Liver (tissue), 9 donors: Measurements from ENCODE around the gene ZFAND2B. TPM values are rescaled to one million over a fixed set of nuclear protein-coding genes. Genes with fewer than 3 reads are reported as not detected.

Source experiments
- DNase-seq: peaks from one replicate; pipeline ENCODE4 v3.0.0-alpha.2; 2017; ENCODE audit warnings: low spot score
- H3K27ac ChIP-seq, 2 donors: one replicate each; pipeline ENCODE4 v1.7.0; 2013; ENCODE audit warnings: inconsistent platforms in 2 of 2, low read length in 2 of 2, control low read depth in 1 of 2, low read depth in 1 of 2, mild to moderate bottlenecking in 1 of 2
- H3K27me3 ChIP-seq, 4 donors: one replicate each; pipeline versions ENCODE4 v1.6.1 to v1.7.0; 2013; ENCODE audit warnings: low read length in 3 of 4, inconsistent platforms in 1 of 4, mild to moderate bottlenecking in 1 of 4, moderate library complexity in 1 of 4; ENCODE audit not compliant: control insufficient read depth in 4 of 4, insufficient read depth in 4 of 4
- H3K36me3 ChIP-seq, 4 donors: one replicate each; pipeline versions ENCODE4 v1.6.1 to v1.7.0; 2013; ENCODE audit warnings: low read length in 3 of 4, mild to moderate bottlenecking in 3 of 4, low read depth in 1 of 4, moderate library complexity in 1 of 4; ENCODE audit not compliant: control insufficient read depth in 4 of 4, insufficient read depth in 3 of 4
- H3K4me1 ChIP-seq, 4 donors: one replicate each; pipeline versions ENCODE4 v1.6.1 to v1.7.0; 2013; ENCODE audit warnings: low read length in 3 of 4, mild to moderate bottlenecking in 3 of 4, moderate library complexity in 1 of 4; ENCODE audit not compliant: control insufficient read depth in 4 of 4, insufficient read depth in 4 of 4
- H3K4me3 ChIP-seq, 3 donors: one replicate each; pipeline versions ENCODE4 v1.6.1 to v1.7.0; 2013; ENCODE audit warnings: low read length in 3 of 3, control low read depth in 1 of 3, low read depth in 1 of 3, mild to moderate bottlenecking in 1 of 3
- H3K9ac ChIP-seq, 2 donors: one replicate each; pipeline ENCODE4 v1.7.0; 2013; ENCODE audit warnings: low read length in 2 of 2, mild to moderate bottlenecking in 2 of 2, moderate library complexity in 2 of 2, control low read depth in 1 of 2, low read depth in 1 of 2
- H3K9me3 ChIP-seq, 4 donors: one replicate each; pipeline versions ENCODE4 v1.6.1 to v1.7.0; 2013; ENCODE audit warnings: low read length in 3 of 4; ENCODE audit not compliant: control insufficient read depth in 4 of 4
- EGR1 ChIP-seq, 2 donors: IDR thresholded peaks; 2 replicates each; pipeline ENCODE4 v1.6.1; 2016 to 2018; ENCODE audit warnings: antibody characterized with exemption in 2 of 2, low read depth in 2 of 2
- FOXA1 ChIP-seq: IDR thresholded peaks from 2 replicates; pipeline ENCODE4 v1.6.1; 2016; ENCODE audit warnings: antibody characterized with exemption
- FOXA2 ChIP-seq: IDR thresholded peaks from 2 replicates; pipeline ENCODE4 v1.6.1; 2016; ENCODE audit warnings: antibody characterized with exemption
- GABPA ChIP-seq, 2 donors: IDR thresholded peaks in 1 of 2; conservative IDR thresholded peaks in 1 of 2; 2 replicates each; pipeline ENCODE4 v1.6.1; 2016; ENCODE audit warnings: antibody characterized with exemption in 2 of 2, mild to moderate bottlenecking in 1 of 2, moderate library complexity in 1 of 2
- HNF4A ChIP-seq, 2 donors: conservative IDR thresholded peaks; 2 replicates each; pipeline ENCODE4 v1.6.1; 2016; ENCODE audit warnings: antibody characterized with exemption in 2 of 2, mild to moderate bottlenecking in 2 of 2
- HNF4G ChIP-seq: IDR thresholded peaks from 2 replicates; pipeline ENCODE4 v1.6.1; 2016; ENCODE audit warnings: antibody characterized with exemption
- JUND ChIP-seq, 2 donors: IDR thresholded peaks; 2 replicates each; pipeline ENCODE4 v1.6.1; 2016; ENCODE audit warnings: antibody characterized with exemption in 2 of 2
- MAX ChIP-seq: IDR thresholded peaks from 2 replicates; pipeline ENCODE4 v1.6.1; 2016; ENCODE audit warnings: antibody characterized with exemption
- NR2F2 ChIP-seq: IDR thresholded peaks from 2 replicates; pipeline ENCODE4 v1.6.1; 2016; ENCODE audit warnings: antibody characterized with exemption
- RAD21 ChIP-seq, 2 donors: IDR thresholded peaks; 2 replicates each; pipeline ENCODE4 v1.6.1; 2016; ENCODE audit warnings: antibody characterized with exemption in 2 of 2, mild to moderate bottlenecking in 2 of 2
- REST ChIP-seq: IDR thresholded peaks from 2 replicates; pipeline ENCODE4 v1.6.1; 2016; ENCODE audit warnings: antibody characterized with exemption, mild to moderate bottlenecking
- RXRA ChIP-seq, 2 donors: IDR thresholded peaks; 2 replicates each; pipeline ENCODE4 v1.6.1; 2017 to 2018; ENCODE audit warnings: antibody characterized with exemption in 2 of 2, mild to moderate bottlenecking in 1 of 2
- SP1 ChIP-seq: IDR thresholded peaks from 2 replicates; pipeline ENCODE4 v1.6.1; 2018; ENCODE audit warnings: antibody characterized with exemption, mild to moderate bottlenecking
- TAF1 ChIP-seq: conservative IDR thresholded peaks from 2 replicates; pipeline ENCODE4 v1.6.1; 2016; ENCODE audit warnings: antibody characterized with exemption, mild to moderate bottlenecking
- YY1 ChIP-seq: IDR thresholded peaks from 2 replicates; pipeline ENCODE4 v1.6.1; 2016; ENCODE audit warnings: antibody characterized with exemption, mild to moderate bottlenecking
- ZBTB33 ChIP-seq: IDR thresholded peaks from 2 replicates; pipeline ENCODE4 v1.6.1; 2016; ENCODE audit warnings: antibody characterized with exemption
- WGBS: extraction: QIAGEN DNeasy Blood & Tissue Kit; methylation state at CpG from one replicate; pipeline ENCODE4 v1.1.7; 2013; 5-methylcytosine and 5-hydroxymethylcytosine counted together
- polyA plus RNA-seq, 2 donors: library from polyadenylated mRNA; stranded (reverse) in 1 of 2; unstranded in 1 of 2; fragments of 200-250 nt in 1 of 2; fragments of >200 nt in 1 of 2; fragmentation: Nextera tagmentation in 1 of 2; extraction: Ambion mirVana in 1 of 2; gene quantifications; one replicate each; pipeline versions ENCODE4 v1.2.1 to v1.2.3, GENCODE V29; 2013 to 2015
- total RNA-seq, 2 donors: library from RNA; depleted of rRNA; stranded (reverse); fragments of >200 nt; gene quantifications; one replicate each; pipeline ENCODE4 v1.2.3, GENCODE V29; 2014
- TF ChIP-seq, protein P1 (sequence below): fragments of 150-350 bp; IDR thresholded peaks from 2 replicates; pipeline ENCODE4 v1.5.1; 2017; ENCODE audit warnings: improper control_type of control experiment, low read depth, low read length; ENCODE audit not compliant: missing input control
- TF ChIP-seq, protein P2 (sequence below): IDR thresholded peaks from 2 replicates; pipeline ENCODE4 v1.6.1; 2016; ENCODE audit warnings: antibody characterized with exemption
- donor health status: healthy.
- donor health status: healthy.
- donor health status: healthy.
- donor health status: healthy.
- donor health status: healthy.

Gene ZFAND2B
- total and polyA plus RNA-seq, 4 donors: 19.6 to 53.8 (median 25.8) TPM

DNA sequence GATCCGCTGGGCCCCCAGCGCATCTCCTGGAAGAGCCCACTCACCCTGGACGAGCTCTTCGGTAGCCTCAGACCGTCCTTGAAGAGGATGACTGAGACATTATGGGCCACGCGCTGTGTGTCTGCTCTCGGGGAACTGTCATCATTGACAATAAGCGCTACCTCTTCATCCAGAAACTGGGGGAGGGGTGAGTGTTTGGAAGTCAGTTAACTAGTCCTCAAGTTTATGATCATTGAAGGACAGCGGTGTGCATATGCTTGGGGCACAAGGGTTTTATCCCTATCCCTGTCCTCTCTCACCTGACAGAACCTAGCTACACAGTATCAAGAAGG lies 39.3 kb downstream of the ZFAND2B start:
- Histone ChIP-seq H3K4me1 (peaks cover 12 to 67% (median 57%) of the 10 kb centered on the region in 4 donors), H3K27me3 (no peaks in the 10 kb centered on the region), H3K9me3 (no peaks in the 10 kb centered on the region), H3K9ac (peak overlapping the region; percentile 76 to 97), H3K4me3 (peak overlapping the region; percentile 70 to 95 (median 80)), H3K27ac (peak overlapping the region; percentile 72 to 94), H3K36me3 (peaks cover 0 to 3% (median 0%) of the 10 kb centered on the region in 4 donors)
- TF ChIP-seq JUND (IDR thresholded peaks at IDR 0.05) (no peak), FOXA2 (no peak), REST (no peak), TAF1 (no peak), RXRA (IDR thresholded peaks at IDR 0.05) (no peak), ZBTB33 (no peak), HNF4G (no peak), GABPA (IDR thresholded peaks at IDR 0.05 in 1 of 2, conservative IDR thresholded peaks at IDR 0.05 in 1 of 2) (no peak), FOXA1 (no peak), MAX (no peak), RAD21 (IDR thresholded peaks at IDR 0.05) (no peak), NR2F2 (no peak), EGR1 (IDR thresholded peaks at IDR 0.05; ENCODE audit: low read depth in 2 of 2) (no peak), SP1 (no peak), YY1 (no peak), HNF4A (conservative IDR thresholded peaks at IDR 0.05) (no peak)
- TF ChIP-seq, protein P1, sequence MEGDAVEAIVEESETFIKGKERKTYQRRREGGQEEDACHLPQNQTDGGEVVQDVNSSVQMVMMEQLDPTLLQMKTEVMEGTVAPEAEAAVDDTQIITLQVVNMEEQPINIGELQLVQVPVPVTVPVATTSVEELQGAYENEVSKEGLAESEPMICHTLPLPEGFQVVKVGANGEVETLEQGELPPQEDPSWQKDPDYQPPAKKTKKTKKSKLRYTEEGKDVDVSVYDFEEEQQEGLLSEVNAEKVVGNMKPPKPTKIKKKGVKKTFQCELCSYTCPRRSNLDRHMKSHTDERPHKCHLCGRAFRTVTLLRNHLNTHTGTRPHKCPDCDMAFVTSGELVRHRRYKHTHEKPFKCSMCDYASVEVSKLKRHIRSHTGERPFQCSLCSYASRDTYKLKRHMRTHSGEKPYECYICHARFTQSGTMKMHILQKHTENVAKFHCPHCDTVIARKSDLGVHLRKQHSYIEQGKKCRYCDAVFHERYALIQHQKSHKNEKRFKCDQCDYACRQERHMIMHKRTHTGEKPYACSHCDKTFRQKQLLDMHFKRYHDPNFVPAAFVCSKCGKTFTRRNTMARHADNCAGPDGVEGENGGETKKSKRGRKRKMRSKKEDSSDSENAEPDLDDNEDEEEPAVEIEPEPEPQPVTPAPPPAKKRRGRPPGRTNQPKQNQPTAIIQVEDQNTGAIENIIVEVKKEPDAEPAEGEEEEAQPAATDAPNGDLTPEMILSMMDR: no peak
- TF ChIP-seq, protein P2, sequence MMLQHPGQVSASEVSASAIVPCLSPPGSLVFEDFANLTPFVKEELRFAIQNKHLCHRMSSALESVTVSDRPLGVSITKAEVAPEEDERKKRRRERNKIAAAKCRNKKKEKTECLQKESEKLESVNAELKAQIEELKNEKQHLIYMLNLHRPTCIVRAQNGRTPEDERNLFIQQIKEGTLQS: no peak
- 12% methylated on average over 10 of the region's 10 CpGs for WGBS
- DNase-seq: no peak
